Measurements from ENCODE around the gene HGF. TPM values are rescaled to one million over a fixed set of nuclear protein-coding genes. Genes with fewer than 3 reads are reported as not detected.
"Not testable (repeated sequence)": the region's sequence is repeated elsewhere in the genome, so short reads cannot be mapped to it uniquely, and the experiment has no call there.

The HGF gene
- total RNA-seq (10 to 100 TPM in 2 of 4 donors, 1 to 10 TPM in 2; 4.6 to 27.2 (median 8.1) TPM), polyA plus RNA-seq (1 to 10 TPM in 2 of 3 donors, under 1 TPM in 1; 0.46 to 2.7 (median 1.8) TPM)

- H3K27me3 ChIP-seq: no peaks in the 10 kb centered on the region
- no peak for TF ChIP-seq CTCF (IDR thresholded peaks at IDR 0.05)
- TF ChIP-seq POLR2AphosphoS5 (IDR thresholded peaks at IDR 0.05): peak in 2 of 4 donors; percentile 24 to 49
- peak within 1 kb of the TSS; percentile 18 to 50 (median 40) for H3K4me3 ChIP-seq
- intact Hi-C loops (cut with DNase I): no loop called here
- no peaks in the 10 kb centered on the region for H3K36me3 ChIP-seq
- H3K9me3 ChIP-seq: no peaks in the 10 kb centered on the region
- DNase-seq: peak; percentile 83
- WGBS, 2 donors: 21 to 25% methylated on average over 15 of the region's 15 CpGs
- H3K4me1 ChIP-seq: peaks cover 0 to 30% (median 7%) of the 10 kb centered on the region in 4 donors
- H3K27ac ChIP-seq: peak within 1 kb of the TSS; percentile 55 to 79 (median 67)
These were observed at the start of gene HGF for GRCh38 chr7:81769891-81770727. Gene HGF, minus strand, starts transcription at chr7:81770047. Its CDS starts 76 bp downstream, at chr7:81769971.

DNA sequence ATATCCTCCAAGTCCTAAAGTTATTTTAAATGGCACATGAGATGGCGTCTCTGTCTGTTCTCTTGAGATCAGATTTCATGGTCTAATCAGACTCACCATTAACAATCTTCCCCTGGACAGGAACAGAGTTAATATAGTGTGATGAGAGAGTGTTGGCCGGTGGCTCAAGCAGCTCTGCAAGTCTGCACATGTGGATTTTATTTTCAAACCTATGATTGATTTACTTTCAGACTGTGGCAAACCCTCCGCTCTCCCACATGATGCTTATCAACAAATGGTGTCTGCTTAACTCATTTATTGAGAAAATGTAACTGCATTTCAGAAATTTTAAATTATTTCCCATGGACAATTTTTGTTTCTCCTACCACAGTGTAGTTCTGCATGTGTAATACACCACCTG is 46.5 kb upstream of the HGF start:
- Histone ChIP-seq H3K4me1 (no peaks in the 10 kb centered on the region), H3K9me3 (no peaks in the 10 kb centered on the region), H3K36me3 (no peaks in the 10 kb centered on the region), H3K27ac (no peak overlapping the region), H3K4me3 (no peak overlapping the region), H3K27me3 (no peaks in the 10 kb centered on the region)
- intact Hi-C loops (cut with DNase I): no loop called here
- TF ChIP-seq POLR2AphosphoS5 (IDR thresholded peaks at IDR 0.05) (no peak), POLR2A (IDR thresholded peaks at IDR 0.05) (no peak), CTCF (IDR thresholded peaks at IDR 0.05) (no peak), EP300 (IDR thresholded peaks at IDR 0.05) (no peak)
- 56 to 66% methylated on average over 3 of the region's 3 CpGs for WGBS, 2 donors
- no peak for DNase-seq

- intact Hi-C loops (cut with DNase I); H3K27ac ChIP-seq; H3K36me3 ChIP-seq; DNase-seq; H3K4me1 ChIP-seq; H3K27me3 ChIP-seq; H3K9me3 ChIP-seq; H3K4me3 ChIP-seq: not testable (repeated sequence)
- 60 to 83% methylated on average over 1 to 3 of the region's 3 CpGs for WGBS, 2 donors
These were observed 43.1 kb upstream of the HGF start for GRCh38 chr7:81812866-81813476.

DNA sequence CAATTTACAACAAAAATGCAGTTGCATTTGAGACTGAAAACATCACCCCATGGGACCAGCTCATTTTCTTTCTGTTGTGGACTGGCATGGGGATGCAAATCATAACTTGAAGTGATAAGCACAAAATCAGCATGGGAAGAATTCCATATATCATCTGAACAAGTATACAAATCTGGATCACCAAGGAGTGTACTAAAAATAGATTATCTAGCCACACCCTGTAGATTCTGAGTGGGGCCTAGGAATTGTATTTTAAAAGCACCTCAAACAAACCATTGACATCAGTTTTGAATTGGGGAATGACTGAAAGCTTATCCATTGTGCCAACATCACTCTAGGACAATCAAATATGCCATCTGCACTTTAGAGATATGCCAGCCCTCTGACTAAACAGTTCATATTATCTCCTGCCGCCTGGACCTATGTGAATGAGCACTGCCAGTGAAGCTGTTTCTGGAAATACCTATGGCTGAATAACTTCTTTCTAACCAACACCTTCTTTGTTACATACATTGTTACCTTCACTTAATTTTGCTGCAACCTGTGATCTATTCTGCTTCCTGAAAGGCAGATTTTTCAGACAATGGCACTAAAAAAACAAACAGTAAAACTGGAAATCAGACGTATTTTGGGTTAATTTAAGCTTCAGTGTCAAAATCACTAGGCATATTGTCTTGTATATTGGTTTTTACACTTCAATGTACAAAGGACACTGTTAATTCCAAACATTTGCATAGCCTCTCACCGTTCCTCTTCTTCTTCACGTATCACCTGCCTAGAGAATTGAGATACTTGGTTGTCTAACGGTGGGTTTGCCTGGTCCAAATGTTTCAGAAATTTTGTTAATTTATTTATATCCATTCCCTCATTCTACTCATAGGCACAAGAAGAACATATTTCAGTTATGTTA is 42.4 kb upstream of the HGF start:
- Histone ChIP-seq H3K9me3 (no peaks in the 10 kb centered on the region), H3K27ac (no peak overlapping the region), H3K27me3 (no peaks in the 10 kb centered on the region), H3K4me1 (no peaks in the 10 kb centered on the region), H3K36me3 (no peaks in the 10 kb centered on the region), H3K4me3 (no peak overlapping the region)
- no peak for DNase-seq
- 70% methylated on average over 5 of the region's 5 CpGs; no CpG with 5 or more reads in 1 of the 2 donors for WGBS, 2 donors
- intact Hi-C loops (cut with DNase I): no loop called here
- TF ChIP-seq POLR2AphosphoS5 (IDR thresholded peaks at IDR 0.05): no peak
- TF ChIP-seq EP300 (IDR thresholded peaks at IDR 0.05): no peak
- TF ChIP-seq POLR2A (IDR thresholded peaks at IDR 0.05): no peak
- no peak for TF ChIP-seq CTCF (IDR thresholded peaks at IDR 0.05)

All from sigmoid colon (tissue), 7 donors.